ENCODE data around the gene MTLN.
"Not testable (repeated sequence)": the region's sequence is repeated elsewhere in the genome, so short reads cannot be mapped to it uniquely, and the experiment has no call there.

Gene MTLN

GRCh38 chr2:110211938-110212858, at the start of gene MTLN:
MTLN (minus strand) TSS chr2:110212547; CDS start chr2:110212525, 22 bp downstream.
- DNase-seq (ENCODE audit: low spot score) = peak; percentile 73

- DNase-seq (ENCODE audit: low spot score) = not testable (repeated sequence)
These were observed 49.6 kb upstream of the MTLN start for GRCh38 chr2:110261910-110262309.

- DNase-seq (ENCODE audit: low spot score) = not testable (repeated sequence)
These were observed 35.9 kb upstream of the MTLN start for GRCh38 chr2:110248081-110248795.

- not testable (repeated sequence) for DNase-seq (ENCODE audit: low spot score)
These were observed 33.4 kb upstream of the MTLN start for GRCh38 chr2:110245488-110246435.

- not testable (repeated sequence) for DNase-seq (ENCODE audit: low spot score)
These were observed 30.9 kb upstream of the MTLN start for GRCh38 chr2:110243283-110243682.

GRCh38 chr2:110234514-110234913, 22.2 kb upstream of the MTLN start:
- DNase-seq (ENCODE audit: low spot score) = not testable (repeated sequence)

- DNase-seq (ENCODE audit: low spot score) = not testable (repeated sequence)
These were observed 17.5 kb upstream of the MTLN start for GRCh38 chr2:110229886-110230285.

- DNase-seq (ENCODE audit: low spot score) = not testable (repeated sequence)
These were observed 10.3 kb upstream of the MTLN start for GRCh38 chr2:110222626-110223025.

- DNase-seq (ENCODE audit: low spot score) = no peak
These were observed 9.6 kb upstream of the MTLN start for GRCh38 chr2:110221938-110222337.

- DNase-seq (ENCODE audit: low spot score) = no peak
These were observed 7.8 kb upstream of the MTLN start for GRCh38 chr2:110220190-110220564.

GRCh38 chr2:110219496-110220189, 7.3 kb upstream of the MTLN start:
- DNase-seq (ENCODE audit: low spot score) = no peak

- not testable (repeated sequence) for DNase-seq (ENCODE audit: low spot score)
These were observed 6.5 kb upstream of the MTLN start for GRCh38 chr2:110218889-110219288.

GRCh38 chr2:110216803-110217202, 4.5 kb upstream of the MTLN start:
- no peak for DNase-seq (ENCODE audit: low spot score)

- DNase-seq (ENCODE audit: low spot score) = no peak
These were observed 3.9 kb upstream of the MTLN start for GRCh38 chr2:110216199-110216598.

- no peak for DNase-seq (ENCODE audit: low spot score)
These were observed 3.3 kb upstream of the MTLN start for GRCh38 chr2:110215566-110216158.

GRCh38 chr2:110215091-110215490, 2.7 kb upstream of the MTLN start:
- DNase-seq (ENCODE audit: low spot score) = no peak

- DNase-seq (ENCODE audit: low spot score) = not testable (repeated sequence)
These were observed 1.2 kb upstream of the MTLN start for GRCh38 chr2:110213522-110213921.

- no peak for DNase-seq (ENCODE audit: low spot score)
These were observed 6.5 kb downstream of the MTLN start for GRCh38 chr2:110205660-110206455.

GRCh38 chr2:110204408-110205385, 7.7 kb downstream of the MTLN start, which contains the start of gene NPHP1:
NPHP1 (minus strand) TSS chr2:110205013; CDS start chr2:110204968, 45 bp downstream.
- peak; percentile 98 for DNase-seq (ENCODE audit: low spot score)
